HepG2 (cell line): ENCODE data around the gene CENATAC. TPM values are rescaled to one million over a fixed set of nuclear protein-coding genes. Genes with fewer than 3 reads are reported as not detected.

Experiments
- ATAC-seq: fragments of 200-7000 bp; cut with Tn5 transposase; 3 replicates; pipeline ENCODE4 v1.9.1; 2020; ENCODE audit warnings: mild to moderate bottlenecking, moderate library complexity
- BruUV-seq: library from RNA; stranded (reverse); fragments of 400-500 nt; replicated peaks from 2 replicates; lab custom pipeline; 2021; lab: Mats Ljungman, UMichigan
- CTCF ChIA-PET: fragments of 300-600 bp; formaldehyde crosslinking; extraction: SDS; loops from one replicate; lab custom pipeline; 2021; ENCODE audit warnings: low total read pairs, inconsistent platforms, low intra/inter-chr PET ratio; lab: Yijun Ruan, JAX
- POLR2A ChIA-PET: fragments of 350-600 bp; sonication (Branson Sonifier 250); formaldehyde crosslinking; loops from one replicate; lab custom pipeline; 2020; ENCODE audit warnings: antibody characterized with exemption, inconsistent platforms; lab: Yijun Ruan, JAX
- DNase-seq: peaks from one replicate; pipeline ENCODE4 v3.0.0-alpha.2; 2015; ENCODE audit warnings: low spot score
- FAIRE-seq: peaks from 3 replicates; lab custom pipeline; 2011; peaks lifted over from hg19 to GRCh38; lab: Jason Lieb, UNC
- H2AFZ ChIP-seq: one replicate; pipeline ENCODE4 v1.6.1; 2011; ENCODE audit warnings: low read length, inconsistent platforms
- H3K27ac ChIP-seq: fragments of 300-600 bp; 3 replicates; pipeline ENCODE4 v1.8.0; 2011; ENCODE audit warnings: mixed run types, mild to moderate bottlenecking, mixed read lengths, low read length, inconsistent platforms; ENCODE audit not compliant: insufficient read depth; ENCODE audit errors: extremely low read length
- H3K27me3 ChIP-seq, 2 experiments: fragments of 200-600 bp in 1 of 2; 2 replicates in 1 of 2; 3 replicates in 1 of 2; pipeline versions ENCODE4 v1.6.0 to v1.8.0; 2011; ENCODE audit warnings: low read length in 2 of 2, mild to moderate bottlenecking in 2 of 2, moderate library complexity in 2 of 2, inconsistent platforms in 1 of 2; ENCODE audit not compliant: insufficient read depth in 2 of 2, control insufficient read depth in 1 of 2
- H3K36me3 ChIP-seq, 2 experiments: fragments of 200-600 bp in 1 of 2; replicated peaks in 1 of 2; 2 replicates in 1 of 2; 3 replicates in 1 of 2; pipeline versions ENCODE4 v1.5.1 to v1.8.0; 2011; ENCODE audit warnings: low read length in 2 of 2, inconsistent platforms in 1 of 2; ENCODE audit not compliant: insufficient read depth in 2 of 2, control insufficient read depth in 1 of 2
- H3K4me1 ChIP-seq: 2 replicates; pipeline ENCODE4 v1.5.1; 2012; ENCODE audit warnings: low read length, inconsistent platforms; ENCODE audit not compliant: insufficient read depth
- H3K4me2 ChIP-seq: 2 replicates; pipeline ENCODE4 v1.6.0; 2011; ENCODE audit warnings: low read depth, low read length, inconsistent platforms
- H3K4me3 ChIP-seq, 3 experiments: fragments of 200-600 bp in 1 of 3; sonication (generic), shearing (Covaris generic) in 1 of 3; replicated peaks in 1 of 3; 2 replicates each; pipeline ENCODE4 v1.5.1; 2011 to 2016; ENCODE audit warnings: low read length in 3 of 3, inconsistent platforms in 2 of 3, low read depth in 2 of 3, mild to moderate bottlenecking in 2 of 3, control low read depth in 1 of 3, mixed read lengths in 1 of 3; ENCODE audit not compliant: insufficient read depth in 1 of 3
- H3K79me2 ChIP-seq: one replicate; pipeline ENCODE4 v1.6.1; 2011; ENCODE audit warnings: low read length, inconsistent platforms; ENCODE audit not compliant: insufficient read depth
- H3K9ac ChIP-seq: 2 replicates; pipeline ENCODE4 v1.6.0; 2011; ENCODE audit warnings: mild to moderate bottlenecking, low read depth, low read length, inconsistent platforms; ENCODE audit not compliant: insufficient read depth
- H3K9me3 ChIP-seq: 2 replicates; pipeline ENCODE4 v1.5.1; 2012; ENCODE audit warnings: mild to moderate bottlenecking, low read length
- H4K20me1 ChIP-seq: 2 replicates; pipeline ENCODE4 v1.6.0; 2011; ENCODE audit warnings: inconsistent platforms, mild to moderate bottlenecking, low read length, moderate library complexity; ENCODE audit not compliant: insufficient read depth
- ATM ChIP-seq: fragments of 450-650 bp; IDR thresholded peaks from 2 replicates; pipeline ENCODE4 v1.7.1; 2017; ENCODE audit warnings: mild to moderate bottlenecking, borderline replicate concordance
- CEBPG ChIP-seq: IDR thresholded peaks from 2 replicates; pipeline ENCODE4 v1.6.1; 2016
- FOXJ3 ChIP-seq: sonication (generic); formaldehyde crosslinking; IDR thresholded peaks from 2 replicates; pipeline ENCODE4 v1.4.0; 2020; ENCODE audit warnings: missing genetic modification reagents, mild to moderate bottlenecking, borderline replicate concordance
- GFI1 ChIP-seq: sonication (generic); formaldehyde crosslinking; IDR thresholded peaks from 2 replicates; pipeline ENCODE4 v1.5.0; 2020; ENCODE audit warnings: missing genetic modification reagents, mild to moderate bottlenecking, borderline replicate concordance
- IKZF5 ChIP-seq: IDR thresholded peaks from 2 replicates; pipeline ENCODE4 v1.6.1; 2018; ENCODE audit warnings: missing genetic modification reagents, mild to moderate bottlenecking, missing compliant biosample characterization
- IRX3 ChIP-seq: sonication (generic); formaldehyde crosslinking; IDR thresholded peaks from 2 replicates; pipeline ENCODE4 v1.8.1; 2023; ENCODE audit warnings: mild to moderate bottlenecking, low read depth, missing genetic modification reagents, borderline replicate concordance
- MED13 ChIP-seq: sonication (generic); formaldehyde crosslinking; IDR thresholded peaks from 2 replicates; pipeline ENCODE4 v1.5.0; 2020; ENCODE audit warnings: missing genetic modification reagents
- POLR2G ChIP-seq: fragments of 200-400 bp; formaldehyde crosslinking; IDR thresholded peaks from 2 replicates; pipeline ENCODE4 v1.6.1; 2018; ENCODE audit warnings: mild to moderate bottlenecking, low read depth, low read length, moderate library complexity
- RBFOX2 ChIP-seq: fragments of 200-400 bp; formaldehyde crosslinking; IDR thresholded peaks from 2 replicates; pipeline ENCODE4 v1.6.1; 2017; ENCODE audit warnings: low read depth, mild to moderate bottlenecking, low read length
- RBM22 ChIP-seq: fragments of 200-400 bp; formaldehyde crosslinking; optimal IDR thresholded peaks from 2 replicates; pipeline ENCODE3; 2017; ENCODE audit warnings: mild to moderate bottlenecking, low read length, moderate library complexity
- SSRP1 ChIP-seq: IDR thresholded peaks from 2 replicates; pipeline ENCODE4 v1.6.1; 2016; ENCODE audit warnings: control low read depth
- SUZ12 ChIP-seq: fragments of 150-350 bp; IDR thresholded peaks from 2 replicates; pipeline ENCODE4 v1.6.1; 2014; ENCODE audit warnings: low read depth, low read length
- ZNF121 ChIP-seq: sonication (generic); formaldehyde crosslinking; IDR thresholded peaks from 2 replicates; pipeline ENCODE4 v1.5.0; 2020; ENCODE audit warnings: mild to moderate bottlenecking, missing genetic modification reagents
- ZNF292 ChIP-seq: sonication (generic); formaldehyde crosslinking; IDR thresholded peaks from 2 replicates; pipeline ENCODE4 v1.8.1; 2022; ENCODE audit warnings: mild to moderate bottlenecking, low read depth, missing genetic modification reagents, borderline replicate concordance
- ZNF343 ChIP-seq: sonication (generic); formaldehyde crosslinking; IDR thresholded peaks from 2 replicates; pipeline ENCODE4 v1.4.0; 2020; ENCODE audit warnings: mild to moderate bottlenecking, missing genetic modification reagents
- WGBS: methylation state at CpG from one replicate; pipeline ENCODE4 v1.1.6; 2017; ENCODE audit warnings: low lambda C conversion rate; 5-methylcytosine and 5-hydroxymethylcytosine counted together
- in situ Hi-C: cut with HindIII; loops from 2 replicates; pipeline ENCODE4 v1.10.0; 2017; ENCODE audit warnings: low pct_unique_long_range_greater_than_20kb; ENCODE audit not compliant: extremely low pct_ligation_motif_present
- intact Hi-C: fragments of 100-400 bp; cut with micrococcal nuclease; formaldehyde crosslinking; loops from one replicate; pipeline ENCODE4 v1.10.0; 2022; ENCODE audit not compliant: unreplicated experiment
- polyA plus RNA-seq, 8 experiments: library from polyadenylated mRNA; depleted of rRNA in 3 of 8; stranded (reverse) in 7 of 8; unstranded in 1 of 8; fragments of >200 nt; fragmentation: Illumina TruSeq in 4 of 8; extraction: Trizol in 4 of 8; gene quantifications; 2 replicates each; pipeline versions ENCODE4 v1.2.1 to v1.2.3, GENCODE V29; 2011 to 2016; ENCODE audit warnings: low read depth in 4 of 8, missing spikeins in 1 of 8, mixed read lengths in 1 of 8; ENCODE audit not compliant: insufficient read depth in 1 of 8
- total RNA-seq, 5 experiments: library from RNA; depleted of rRNA; stranded (reverse); fragments of >200 nt; fragmentation: Illumina TruSeq; extraction: Trizol; gene quantifications; 2 replicates each; pipeline ENCODE4 v1.2.3, GENCODE V29; 2016; ENCODE audit warnings: low read depth in 1 of 5
- TF ChIP-seq, protein P1 (sequence below): sonication (generic); formaldehyde crosslinking; conservative IDR thresholded peaks from 2 replicates; pipeline ENCODE4 v1.4.0; 2020; ENCODE audit warnings: missing genetic modification reagents
- TF ChIP-seq, protein P2 (sequence below): sonication (generic); formaldehyde crosslinking; conservative IDR thresholded peaks from 2 replicates; pipeline ENCODE4 v1.4.0; 2020; ENCODE audit warnings: missing genetic modification reagents
- TF ChIP-seq, protein P3 (sequence below): sonication (generic); formaldehyde crosslinking; IDR thresholded peaks from 2 replicates; pipeline ENCODE4 v1.8.0; 2022; ENCODE audit warnings: missing genetic modification reagents, low read depth, mild to moderate bottlenecking, borderline replicate concordance

The CENATAC gene
- total and polyA plus RNA-seq, 2 of the 13 experiments (the other 11 are each of a cell fraction or from before 2014, with no cell fraction given), result 21.7 to 25.0 TPM

- TF ChIP-seq, protein P1, sequence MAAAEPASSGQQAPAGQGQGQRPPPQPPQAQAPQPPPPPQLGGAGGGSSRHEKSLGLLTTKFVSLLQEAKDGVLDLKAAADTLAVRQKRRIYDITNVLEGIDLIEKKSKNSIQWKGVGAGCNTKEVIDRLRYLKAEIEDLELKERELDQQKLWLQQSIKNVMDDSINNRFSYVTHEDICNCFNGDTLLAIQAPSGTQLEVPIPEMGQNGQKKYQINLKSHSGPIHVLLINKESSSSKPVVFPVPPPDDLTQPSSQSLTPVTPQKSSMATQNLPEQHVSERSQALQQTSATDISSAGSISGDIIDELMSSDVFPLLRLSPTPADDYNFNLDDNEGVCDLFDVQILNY (CRISPR knock-in tag), result no peak
- TF ChIP-seq ZNF343 (CRISPR knock-in tag) (no peak), SUZ12 (no peak), RBFOX2 (peak; percentile 59), SSRP1 (CRISPR knock-in tag) (0 out of 2 replicates have a peak, but pooled peaks have one; percentile 27), IKZF5 (CRISPR knock-in tag) (no peak), GFI1 (CRISPR knock-in tag) (no peak), ATM (no peak), CEBPG (CRISPR knock-in tag) (no peak)
Observed at GRCh38 chr11:119014209-119014924, 16.4 kb downstream of the CENATAC start (continued).

GRCh38 chr11:119015054-119015611 lies 17.2 kb downstream of the CENATAC start:
- peaks cover 28% of the 10 kb centered on the region for H3K4me1 ChIP-seq
- H3K9me3 ChIP-seq, result no peaks in the 10 kb centered on the region
- no peak overlapping the region for H3K4me2 ChIP-seq
- no peak overlapping the region for H3K27ac ChIP-seq
- CTCF ChIA-PET, result no interaction called here
- intact Hi-C loops, result no loop called here
- H3K79me2 ChIP-seq, result peaks cover 42% of the 10 kb centered on the region
- ATAC-seq, result 0 out of 3 replicates have a peak, but pooled peaks have one; percentile 10
- 56% methylated on average over 8 of the region's 8 CpGs for whole genome bisulfite sequencing
- peaks cover 7 to 46% of the 10 kb centered on the region in 2 experiments for H3K36me3 ChIP-seq
- no peak overlapping the region for H3K4me3 ChIP-seq
- H4K20me1 ChIP-seq, result peaks cover 17% of the 10 kb centered on the region
- no peak for DNase-seq
- peaks cover 0 to 4% of the 10 kb centered on the region in 2 experiments; a peak in 2 of 5 replicates for H3K27me3 ChIP-seq
- BruUV-seq, result no TSS peak
- H2AFZ ChIP-seq, result no peak overlapping the region
- POLR2A ChIA-PET, result interaction anchor here (1.0 to 6.9 kb wide), 8 partner anchors 8 to 80 kb away, joined by 3 to 66 read pairs (median 4); partner anchors contain the start of genes CENATAC, HMBS, SLC37A4 and VPS11
- in situ Hi-C loops, result no loop called here
- H3K9ac ChIP-seq, result no peak overlapping the region
- no peak for FAIRE-seq
- TF ChIP-seq, protein P2, sequence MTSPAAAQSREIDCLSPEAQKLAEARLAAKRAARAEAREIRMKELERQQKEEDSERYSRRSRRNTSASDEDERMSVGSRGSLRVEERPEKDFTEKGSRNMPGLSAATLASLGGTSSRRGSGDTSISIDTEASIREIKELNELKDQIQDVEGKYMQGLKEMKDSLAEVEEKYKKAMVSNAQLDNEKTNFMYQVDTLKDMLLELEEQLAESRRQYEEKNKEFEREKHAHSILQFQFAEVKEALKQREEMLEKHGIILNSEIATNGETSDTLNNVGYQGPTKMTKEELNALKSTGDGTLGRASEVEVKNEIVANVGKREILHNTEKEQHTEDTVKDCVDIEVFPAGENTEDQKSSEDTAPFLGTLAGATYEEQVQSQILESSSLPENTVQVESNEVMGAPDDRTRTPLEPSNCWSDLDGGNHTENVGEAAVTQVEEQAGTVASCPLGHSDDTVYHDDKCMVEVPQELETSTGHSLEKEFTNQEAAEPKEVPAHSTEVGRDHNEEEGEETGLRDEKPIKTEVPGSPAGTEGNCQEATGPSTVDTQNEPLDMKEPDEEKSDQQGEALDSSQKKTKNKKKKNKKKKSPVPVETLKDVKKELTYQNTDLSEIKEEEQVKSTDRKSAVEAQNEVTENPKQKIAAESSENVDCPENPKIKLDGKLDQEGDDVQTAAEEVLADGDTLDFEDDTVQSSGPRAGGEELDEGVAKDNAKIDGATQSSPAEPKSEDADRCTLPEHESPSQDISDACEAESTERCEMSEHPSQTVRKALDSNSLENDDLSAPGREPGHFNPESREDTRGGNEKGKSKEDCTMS (CRISPR knock-in tag), result no peak
- TF ChIP-seq, protein P3, sequence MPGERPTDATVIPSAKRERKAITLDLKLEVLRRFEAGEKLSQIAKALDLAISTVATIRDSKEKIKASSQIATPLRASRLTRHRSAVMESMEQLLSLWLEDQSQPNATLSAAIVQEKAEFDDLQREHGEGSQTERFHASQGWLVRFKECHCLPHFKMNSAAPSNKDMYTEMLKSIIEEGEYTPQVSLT (CRISPR knock-in tag), result no peak
- TF ChIP-seq FOXJ3 (CRISPR knock-in tag) (no peak), ZNF292 (CRISPR knock-in tag) (no peak), RBM22 (peak; percentile 19), IRX3 (CRISPR knock-in tag) (no peak), MED13 (no peak), ZNF121 (peak; percentile 61; the same call in 1 of the 2 replicates), POLR2G (peak; percentile 55; the same call in 1 of the 2 replicates)
